Endodermal cell (in vitro differentiated cells): ENCODE measurements around the gene TP53RK. TPM values are rescaled to one million over a fixed set of nuclear protein-coding genes. Genes with fewer than 3 reads are reported as not detected.

Experiments used
- DNase-seq: peaks from one replicate; pipeline ENCODE4 v3.0.0-alpha.2; 2017
- H3K27ac ChIP-seq: 2 replicates; pipeline ENCODE4 v1.5.1; 2013; ENCODE audit warnings: mild to moderate bottlenecking, low read depth, low read length, moderate library complexity
- H3K27me3 ChIP-seq: 2 replicates; pipeline ENCODE4 v1.6.1; 2013; ENCODE audit warnings: mild to moderate bottlenecking, low read length, moderate library complexity; ENCODE audit not compliant: insufficient read depth, control insufficient read depth, poor library complexity, severe bottlenecking
- H3K36me3 ChIP-seq: 2 replicates; pipeline ENCODE4 v1.7.0; 2013; ENCODE audit warnings: mild to moderate bottlenecking, low read length, moderate library complexity; ENCODE audit not compliant: control insufficient read depth, insufficient read depth
- H3K4me1 ChIP-seq: one replicate; pipeline ENCODE4 v1.7.0; 2013; ENCODE audit warnings: low read length; ENCODE audit not compliant: control insufficient read depth, insufficient read depth
- H3K4me3 ChIP-seq: 2 replicates; pipeline ENCODE4 v1.5.1; 2013; ENCODE audit warnings: mild to moderate bottlenecking, low read length, moderate library complexity
- H3K9ac ChIP-seq: 2 replicates; pipeline ENCODE4 v1.6.1; 2013; ENCODE audit warnings: mild to moderate bottlenecking, low read length, moderate library complexity; ENCODE audit not compliant: poor library complexity, severe bottlenecking; ENCODE audit errors: extremely low read depth
- H3K9me3 ChIP-seq: 2 replicates; pipeline ENCODE4 v1.6.1; 2013; ENCODE audit warnings: mild to moderate bottlenecking, low read length, moderate library complexity; ENCODE audit not compliant: control insufficient read depth
- H3K27ac Mint-ChIP-seq: 2 replicates; pipeline ENCODE4 v1.8.0; 2020; ENCODE audit warnings: mixed read lengths
- H3K27me3 Mint-ChIP-seq: 2 replicates; pipeline ENCODE4 v1.8.0; 2021; ENCODE audit warnings: mild to moderate bottlenecking, mixed read lengths; ENCODE audit not compliant: insufficient read depth
- H3K36me3 Mint-ChIP-seq: 2 replicates; pipeline ENCODE4 v1.8.0; 2020; ENCODE audit warnings: low read depth, mixed read lengths
- H3K4me1 Mint-ChIP-seq: 2 replicates; pipeline ENCODE4 v1.8.0; 2020; ENCODE audit warnings: mixed read lengths
- H3K4me3 Mint-ChIP-seq: 2 replicates; pipeline ENCODE4 v1.8.0; 2020; ENCODE audit warnings: mild to moderate bottlenecking, moderate library complexity, mixed read lengths
- H3K9me3 Mint-ChIP-seq: 2 replicates; pipeline ENCODE4 v1.8.0; 2020; ENCODE audit warnings: mild to moderate bottlenecking, mixed read lengths
- CTCF ChIP-seq: fragments of 200-600 bp; sonication (generic); conservative IDR thresholded peaks from 2 replicates; pipeline ENCODE4 v1.5.0; 2021; ENCODE audit warnings: antibody characterized with exemption, mild to moderate bottlenecking
- WGBS, 2 experiments: methylation state at CpG; one replicate each; pipeline versions ENCODE4 v1.1.5 to v1.1.7; 2013; ENCODE audit warnings: missing lambda C conversion rate in 2 of 2, mixed read lengths in 1 of 2; ENCODE audit not compliant: insufficient coverage in 1 of 2, insufficient read length in 1 of 2; 5-methylcytosine and 5-hydroxymethylcytosine counted together
- total RNA-seq, 2 donors: library from RNA; stranded (reverse); fragmentation: NEBNext Ultra II Directional in 1 of 2; extraction: Animal tissue kit (Norgen Biotek cat#: 25700) in 1 of 2; gene quantifications; 2 replicates in 1 of 2; 3 replicates in 1 of 2; pipeline ENCODE4 v1.2.1, GENCODE V29; 2021

Gene TP53RK
- total RNA-seq, 2 donors from 2014 or later: 9.4 to 9.9 TPM

DNA sequence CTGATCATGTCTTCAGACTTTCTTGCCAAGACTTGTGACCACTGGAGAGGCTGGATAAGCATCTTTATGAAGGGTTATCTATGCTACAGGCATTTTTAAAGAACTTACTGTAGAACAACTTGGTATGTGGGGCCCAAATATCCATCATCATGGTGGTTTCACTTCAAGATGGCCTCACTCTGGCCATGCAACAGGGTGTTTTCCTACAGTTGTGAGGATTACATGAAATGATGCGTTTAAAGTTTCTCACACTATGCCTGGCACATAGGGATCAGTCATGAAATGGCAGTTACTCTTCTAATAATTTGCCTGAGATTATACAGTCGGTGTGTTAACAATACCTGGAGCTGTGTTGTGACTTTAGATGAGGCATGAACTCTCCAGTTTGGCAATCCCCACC, 33.2 kb upstream of the TP53RK start:
- WGBS, 2 experiments: 93 to 96% methylated on average over 2 of the region's 2 CpGs
- Histone ChIP-seq H3K9ac (no peak overlapping the region), H3K36me3 (no peaks in the 10 kb centered on the region), H3K4me3 (no peak overlapping the region), H3K4me1 (no peaks in the 10 kb centered on the region), H3K27ac (no peak overlapping the region), H3K9me3 (peaks cover 23% of the 10 kb centered on the region), H3K27me3 (no peaks in the 10 kb centered on the region)
- Mint-ChIP-seq H3K4me1 (no peaks in the 10 kb centered on the region), H3K27me3 (no peaks in the 10 kb centered on the region), H3K27ac (no peak overlapping the region), H3K9me3 (peaks cover 6% of the 10 kb centered on the region), H3K4me3 (no peak overlapping the region), H3K36me3 (peaks cover 22% of the 10 kb centered on the region)
- TF ChIP-seq CTCF: no peak
- no peak for DNase-seq

DNA sequence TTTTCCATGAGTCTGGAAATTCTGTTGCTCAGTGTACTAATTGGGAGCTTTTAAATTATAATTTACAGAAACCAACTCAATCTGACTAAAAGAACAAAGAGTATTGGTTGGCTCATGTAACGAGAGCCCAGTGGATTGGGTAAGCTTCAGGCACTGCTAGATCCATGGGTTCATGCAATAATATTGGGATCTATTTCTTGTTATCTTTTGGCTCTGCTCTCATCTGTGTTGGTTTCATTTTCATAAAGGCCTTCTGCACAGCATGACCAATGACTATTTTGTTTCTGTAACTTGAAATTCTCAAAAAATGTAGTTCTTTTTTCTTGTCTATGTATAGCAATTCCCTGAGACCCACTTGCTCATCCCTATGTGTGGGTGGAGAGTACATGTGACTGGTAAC, 32.2 kb upstream of the TP53RK start:
- no peaks in the 10 kb centered on the region for H3K36me3 ChIP-seq
- Mint-ChIP-seq H3K9me3 (peaks cover 6% of the 10 kb centered on the region), H3K36me3 (peaks cover 18% of the 10 kb centered on the region), H3K4me1 (no peaks in the 10 kb centered on the region), H3K27ac (no peak overlapping the region), H3K4me3 (no peak overlapping the region), H3K27me3 (no peaks in the 10 kb centered on the region)
- H3K27me3 ChIP-seq: no peaks in the 10 kb centered on the region
- no peak for DNase-seq
- H3K4me3 ChIP-seq: no peak overlapping the region
- no peak overlapping the region for H3K27ac ChIP-seq
- no peak overlapping the region for H3K9ac ChIP-seq
- H3K4me1 ChIP-seq: no peaks in the 10 kb centered on the region
- peaks cover 23% of the 10 kb centered on the region for H3K9me3 ChIP-seq
- 97 to 100% methylated on average over 1 of the region's 1 CpG for WGBS, 2 experiments
- no peak for TF ChIP-seq CTCF

DNA sequence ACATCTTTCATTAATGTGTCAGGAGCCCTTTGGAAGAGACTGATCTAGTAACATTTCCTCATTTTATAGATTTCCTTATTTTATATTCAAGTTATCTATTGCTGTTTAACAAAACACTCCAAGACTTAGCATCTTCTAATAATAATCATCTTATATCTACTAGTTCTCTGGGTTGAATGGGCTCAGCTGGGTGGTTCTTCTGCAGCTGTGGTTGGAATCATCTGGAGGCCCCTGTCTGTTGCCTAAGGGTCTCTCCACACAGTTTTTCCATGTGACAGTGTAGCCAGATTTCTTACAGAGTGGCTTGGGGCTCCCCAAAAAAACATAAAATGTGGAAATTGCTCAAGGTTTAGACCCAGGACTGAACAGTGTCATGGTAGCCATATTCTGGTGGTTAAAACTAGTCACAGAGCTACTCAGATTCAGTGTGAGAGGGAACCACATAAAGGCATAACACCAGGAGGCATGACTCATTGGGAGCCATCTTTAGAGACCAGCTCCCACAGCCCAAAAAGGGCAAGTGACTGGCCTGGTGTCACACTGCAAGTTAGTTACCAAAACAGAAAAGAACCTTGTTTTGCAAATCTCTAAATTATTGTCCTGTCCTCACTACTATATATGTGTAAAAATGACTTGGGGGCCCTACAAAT, 31.7 kb upstream of the TP53RK start:
- peaks cover 18% of the 10 kb centered on the region for H3K36me3 Mint-ChIP-seq
- H3K27ac Mint-ChIP-seq: no peak overlapping the region
- Histone ChIP-seq H3K9ac (no peak overlapping the region), H3K27ac (no peak overlapping the region), H3K9me3 (peaks cover 23% of the 10 kb centered on the region), H3K4me3 (no peak overlapping the region), H3K4me1 (no peaks in the 10 kb centered on the region), H3K27me3 (no peaks in the 10 kb centered on the region), H3K36me3 (no peaks in the 10 kb centered on the region)
- H3K4me1 Mint-ChIP-seq: no peaks in the 10 kb centered on the region
- H3K4me3 Mint-ChIP-seq: no peak overlapping the region
- H3K9me3 Mint-ChIP-seq: peaks cover 6% of the 10 kb centered on the region
- no peak for DNase-seq
- no peak for TF ChIP-seq CTCF
- H3K27me3 Mint-ChIP-seq: no peaks in the 10 kb centered on the region
